GM19455 (cell line): ENCODE results near the gene RPL38.
A peak's percentile ranks its signal among the peaks of the same experiment; 100 is the strongest.

ENCODE experiments used
- ATAC-seq: cut with Tn5 transposase; IDR thresholded peaks from one replicate; pipeline ENCODE4 v1.9.1; 2021; ENCODE audit not compliant: unreplicated experiment

Gene RPL38

DNA sequence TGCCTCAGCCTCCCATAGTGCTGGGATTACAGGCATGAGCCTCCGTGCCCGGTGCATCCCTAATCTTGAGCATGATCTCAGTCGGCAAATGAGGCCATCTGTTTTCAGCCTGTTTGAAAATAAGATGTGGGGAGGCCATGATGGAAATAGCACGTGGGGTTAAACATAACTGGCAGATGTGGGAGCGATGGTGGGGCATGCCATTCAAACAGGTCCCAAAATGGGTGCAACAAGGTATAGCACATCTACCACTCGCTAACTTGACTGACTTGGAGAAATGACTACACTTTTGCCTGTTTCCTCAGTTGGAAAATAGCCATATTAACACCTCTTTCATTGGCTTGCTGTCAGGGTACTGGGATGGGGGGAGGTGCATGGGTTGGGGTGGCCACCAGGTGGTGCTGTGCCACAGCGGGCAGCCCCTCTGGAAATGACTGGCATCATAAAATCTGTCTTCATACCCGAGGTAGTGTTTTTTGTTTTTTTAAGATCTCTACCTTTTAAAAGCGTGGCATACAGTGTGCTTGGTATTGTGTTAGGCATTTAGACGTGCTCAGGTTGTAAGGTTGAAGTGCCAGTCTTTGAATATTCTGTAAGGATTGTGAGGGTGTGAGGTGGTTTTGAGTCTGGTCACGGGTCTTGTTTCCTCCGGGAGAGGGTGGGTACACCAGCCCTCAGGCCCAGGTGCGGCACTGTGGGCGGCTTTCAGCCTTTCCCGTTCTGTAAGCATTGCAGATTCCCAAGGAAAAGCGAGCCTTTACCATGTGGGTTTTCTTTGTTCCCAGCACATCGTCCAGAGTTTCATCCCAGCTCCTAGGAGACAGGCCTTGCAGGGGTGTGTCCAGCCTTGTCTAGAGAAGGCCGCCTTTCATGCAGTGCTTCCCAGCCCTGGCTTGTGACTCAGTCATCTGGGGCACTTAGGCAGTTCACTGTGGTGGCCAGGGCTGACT, 7.0 kb downstream of the RPL38 start:
- no peak for ATAC-seq

DNA sequence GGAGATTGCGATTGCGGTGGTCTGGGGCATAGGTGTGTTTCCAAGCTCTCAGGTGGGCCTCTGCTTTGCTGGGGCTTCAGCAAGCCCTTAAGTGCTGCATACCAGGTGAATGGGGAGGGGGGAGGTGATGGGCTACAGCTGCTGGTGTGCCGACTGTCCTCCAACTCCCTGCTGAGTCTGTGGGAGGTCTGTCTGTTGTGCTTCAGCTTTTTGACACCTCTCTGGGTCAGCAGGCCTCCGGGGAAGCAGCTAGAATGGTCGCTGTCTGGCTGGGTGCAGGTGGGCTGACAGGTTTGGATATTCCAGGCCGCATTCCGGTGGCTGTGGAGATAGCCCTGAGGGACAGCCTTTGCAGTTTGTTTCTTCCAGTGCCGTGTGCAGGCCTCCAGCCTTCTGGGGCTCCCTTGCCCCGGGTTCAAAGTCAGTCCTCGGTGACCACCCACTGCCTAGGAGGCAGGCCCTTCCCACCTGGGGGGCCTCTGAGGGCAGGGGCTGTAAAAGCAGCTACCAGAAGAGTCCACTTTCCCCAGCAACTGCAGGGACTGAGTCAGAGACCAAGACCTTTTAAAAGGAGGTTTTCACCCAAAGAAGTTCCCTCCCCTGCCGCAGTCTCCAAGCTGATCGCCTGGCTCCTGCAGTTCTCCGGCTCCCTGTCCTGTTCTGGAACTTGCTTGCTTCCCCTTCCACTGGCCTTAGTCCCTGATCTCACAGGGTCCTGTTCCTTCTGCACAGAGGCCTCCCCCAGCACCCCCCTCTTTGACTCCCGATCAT, 7.8 kb downstream of the RPL38 start:
- ATAC-seq: no peak

DNA sequence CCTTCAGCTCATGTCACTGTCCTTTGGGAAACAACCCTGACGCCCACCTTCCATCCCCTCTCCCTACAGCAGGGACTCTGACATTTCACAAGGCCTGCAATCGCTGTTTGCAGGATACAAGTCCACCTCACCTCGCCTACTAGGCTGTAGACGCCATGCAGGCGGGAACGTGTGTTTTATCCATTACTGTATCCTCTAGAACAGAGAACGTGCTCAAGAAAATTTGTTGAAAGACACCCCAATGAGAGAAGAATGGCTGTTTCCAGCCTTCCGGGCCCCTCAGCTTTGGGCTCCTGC, 8.4 kb downstream of the RPL38 start:
- ATAC-seq: no peak

DNA sequence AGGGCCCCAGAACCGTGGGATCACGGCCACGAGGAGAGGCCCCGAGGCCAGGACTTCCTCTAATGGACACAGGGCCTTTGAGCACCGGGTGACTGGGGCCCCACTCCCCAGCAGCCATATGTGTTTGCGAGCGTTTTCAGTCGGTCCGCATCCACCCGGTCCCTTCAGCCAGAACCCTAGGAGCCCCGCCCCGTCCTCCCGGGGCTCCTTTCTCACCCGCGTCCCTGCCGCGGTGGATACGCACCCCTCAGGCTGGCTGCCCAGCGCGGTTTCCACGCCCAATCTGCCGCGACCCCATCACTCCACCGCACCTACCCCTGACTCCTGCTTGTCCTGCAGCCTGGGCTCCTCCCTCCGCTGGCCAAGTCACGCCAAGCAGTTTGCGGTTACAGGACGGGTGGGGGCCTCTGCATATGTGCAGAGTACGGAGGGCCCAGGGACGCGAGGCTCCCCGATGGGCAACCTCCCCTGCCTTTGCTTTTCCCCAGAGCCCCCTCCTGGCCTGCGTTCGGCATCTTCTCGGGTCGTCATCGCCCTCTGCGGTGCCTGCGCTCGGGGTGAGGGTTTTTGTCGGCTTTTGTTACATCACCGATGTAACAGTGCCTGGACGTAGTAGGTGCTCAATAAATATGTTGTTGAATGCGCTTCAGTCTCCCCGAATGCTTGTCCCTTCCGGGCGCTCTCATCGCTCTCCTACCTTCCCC, 8.9 kb downstream of the RPL38 start:
- peak; percentile 7 for ATAC-seq

DNA sequence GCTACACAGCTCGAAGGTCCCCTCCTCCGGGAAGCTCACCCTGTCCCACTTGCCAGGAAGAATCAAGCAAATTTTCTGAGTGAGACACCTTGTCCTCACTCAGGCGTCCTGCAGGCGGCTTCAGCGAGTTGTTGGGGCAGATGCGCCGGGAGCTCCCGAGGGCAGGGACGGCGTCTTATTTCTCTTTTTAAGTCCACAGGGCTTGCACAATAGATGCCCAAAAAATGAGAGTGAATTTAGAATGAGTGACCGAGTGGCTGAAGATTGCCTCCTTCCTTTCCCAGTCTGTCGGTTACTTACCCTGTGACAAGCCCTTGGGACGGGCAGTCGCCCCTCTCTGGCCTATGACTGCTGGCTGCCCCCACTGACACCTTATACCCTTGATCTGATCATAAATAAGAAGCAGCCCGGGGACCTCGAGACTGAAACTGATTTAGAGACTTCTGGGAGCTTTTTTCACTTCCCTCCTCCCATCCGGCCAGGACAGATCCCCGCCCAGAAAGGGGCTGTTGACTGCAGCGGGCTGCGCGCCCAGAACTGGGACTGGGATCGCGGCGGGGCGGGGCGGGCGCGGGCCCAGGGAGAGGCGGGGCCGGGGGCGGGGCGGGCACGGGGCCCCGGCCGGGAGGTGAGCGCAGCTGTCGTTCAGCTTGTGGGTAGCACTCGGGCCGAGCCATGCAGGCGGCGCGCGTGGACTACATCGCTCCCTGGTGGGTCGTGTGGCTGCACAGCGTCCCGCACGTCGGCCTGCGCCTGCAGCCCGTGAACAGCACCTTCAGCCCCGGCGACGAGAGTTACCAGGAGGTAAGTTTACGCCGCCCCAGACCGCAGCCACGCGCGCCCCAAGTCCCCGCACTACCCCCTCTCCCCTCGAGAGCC, 9.7 kb downstream of the RPL38 start, which contains the start of gene TTYH2:
Gene TTYH2 (plus strand): TSS at position 659 of the 879 bp plus-strand sequence. CDS start 17 bp downstream, at position 676.
- ATAC-seq: peak; percentile 64

DNA sequence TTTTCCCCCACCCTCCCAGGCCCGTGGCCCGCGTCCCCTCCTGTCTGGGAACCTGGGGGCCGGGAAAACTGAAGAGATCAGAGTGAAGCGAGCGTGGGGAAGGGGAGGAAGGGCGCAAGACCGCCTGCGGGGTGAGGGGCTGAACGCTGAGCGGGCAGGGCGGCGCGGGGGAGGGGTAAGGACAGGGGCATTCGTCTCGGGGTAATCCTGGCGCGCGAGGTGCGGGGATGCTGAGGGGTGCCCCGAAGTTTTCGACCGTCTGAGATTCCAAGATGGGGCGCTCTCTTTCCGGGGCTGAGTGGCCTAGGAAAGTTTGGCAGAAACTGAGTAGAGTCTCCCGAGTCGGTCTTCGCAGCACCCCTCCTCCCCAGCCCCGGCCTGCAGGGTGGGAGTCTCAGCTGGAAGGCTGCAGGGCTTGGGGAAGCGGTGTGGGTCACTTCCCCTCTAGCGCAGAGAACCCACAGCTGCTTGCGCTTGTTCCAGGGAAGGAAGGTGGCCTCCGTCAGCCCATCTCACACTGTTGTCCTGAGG, 10.4 kb downstream of the RPL38 start:
- no peak for ATAC-seq

DNA sequence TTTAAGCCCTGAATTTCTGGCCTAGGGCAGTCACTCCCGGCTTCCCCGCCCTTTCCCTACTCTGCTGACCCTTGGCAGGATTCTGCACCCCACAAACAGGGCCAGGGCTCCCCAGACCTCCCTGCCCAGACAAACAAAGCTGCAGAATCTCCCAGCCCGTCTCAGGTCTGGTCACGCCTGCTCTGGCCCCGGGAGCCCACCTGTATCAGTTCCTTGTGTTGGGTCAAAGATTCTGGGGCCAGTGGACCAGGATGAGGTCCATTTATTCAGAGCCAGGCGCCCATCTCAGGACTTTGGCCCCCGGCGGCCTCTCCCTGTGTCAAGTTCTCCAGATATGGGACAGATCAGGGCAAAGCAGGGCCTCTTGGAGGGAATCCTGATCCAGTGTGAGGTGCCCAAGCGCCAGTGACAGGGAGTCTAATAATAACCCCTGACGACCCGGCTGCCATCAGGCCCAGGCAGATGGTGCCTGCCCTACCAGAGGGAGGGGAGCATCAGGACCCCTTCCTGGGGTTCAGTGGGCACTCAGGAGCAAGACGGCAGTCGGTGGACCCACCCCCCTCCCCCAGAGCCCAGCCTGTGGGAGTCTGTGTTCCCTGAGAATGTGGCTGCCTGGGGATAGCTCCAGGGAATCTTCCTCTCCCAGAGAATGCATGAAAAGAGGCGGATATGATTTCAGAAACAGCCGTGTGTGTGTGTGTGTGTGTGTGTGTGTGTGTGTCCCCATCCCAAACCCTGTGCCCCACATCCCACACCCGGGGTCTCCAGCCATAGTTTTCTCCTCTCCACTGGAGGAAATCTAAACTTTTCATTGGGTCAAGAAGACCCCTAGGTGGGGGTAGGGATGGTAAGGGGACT, 11.2 kb downstream of the RPL38 start:
- ATAC-seq: no peak

DNA sequence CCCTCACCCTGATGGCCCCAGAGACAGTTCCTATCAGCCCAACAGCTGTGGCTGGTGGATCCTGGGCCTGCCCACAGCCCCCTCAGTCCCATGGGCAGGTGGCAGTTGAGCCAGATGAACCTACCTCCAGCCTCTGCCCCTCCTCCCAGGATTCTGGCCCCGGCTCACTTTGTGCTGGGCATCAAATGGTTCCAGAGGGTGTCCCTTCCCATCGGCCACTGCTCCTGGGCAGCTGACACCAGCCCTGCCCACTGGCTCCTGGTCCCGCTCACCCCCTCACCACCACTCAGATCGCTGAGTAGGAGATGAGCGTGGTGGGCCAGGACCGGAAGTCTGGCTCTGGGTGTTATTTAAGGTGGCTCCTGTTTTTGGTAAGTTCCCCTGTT, 11.9 kb downstream of the RPL38 start:
- no peak for ATAC-seq

DNA sequence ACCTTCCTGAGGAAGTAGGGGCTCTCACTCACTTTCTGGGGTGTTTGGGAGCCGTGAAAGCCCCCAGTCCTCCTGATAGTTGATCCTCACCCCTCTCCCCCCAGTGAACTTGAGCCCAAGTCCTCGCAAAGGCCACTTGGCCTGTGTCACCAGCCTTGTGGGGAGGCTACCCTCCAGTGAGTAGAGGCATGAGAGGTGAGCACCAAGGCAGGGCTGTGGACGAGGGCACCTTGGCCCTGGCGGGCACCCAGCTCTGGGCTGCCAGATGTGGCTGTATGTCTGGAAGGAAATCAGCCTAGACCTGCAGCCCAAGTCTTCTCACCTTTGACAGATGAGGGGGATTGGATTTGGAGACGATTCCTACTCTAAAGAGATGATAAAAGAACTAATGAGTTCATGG, 13.0 kb downstream of the RPL38 start:
- no peak for ATAC-seq

DNA sequence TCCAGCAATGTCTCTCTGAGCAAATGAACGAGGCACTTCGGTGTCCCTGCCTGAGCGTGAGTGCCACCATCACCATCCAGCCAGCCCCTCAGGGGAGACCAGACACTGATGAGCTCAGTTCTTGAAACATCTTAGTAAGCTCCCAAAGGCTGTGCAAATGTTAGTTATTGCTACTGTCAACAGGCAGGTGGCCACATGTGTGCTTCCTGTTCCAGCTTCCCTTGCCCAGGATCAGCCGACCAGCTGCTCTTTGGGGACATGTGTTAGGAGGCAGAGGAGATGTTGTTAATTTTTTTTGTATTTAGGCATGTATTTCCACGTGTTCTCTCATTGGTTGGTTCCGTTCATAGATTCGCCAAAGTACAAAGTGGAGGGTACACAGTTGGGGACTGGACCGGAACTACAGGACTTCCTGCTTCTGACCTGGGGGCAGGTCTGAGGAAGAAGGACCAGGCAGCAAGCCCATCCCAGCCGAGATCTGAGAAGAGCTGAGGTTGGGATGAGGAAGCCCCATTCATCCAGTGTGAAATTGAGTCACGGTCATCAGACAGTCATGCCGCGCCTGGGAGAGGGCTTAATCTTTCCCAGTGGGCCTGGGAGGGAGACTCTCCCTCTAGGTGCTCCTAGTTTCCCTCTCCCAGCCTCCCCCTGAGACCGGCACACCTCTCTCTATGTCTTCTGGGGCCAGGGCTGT, 13.7 kb downstream of the RPL38 start:
- no peak for ATAC-seq

DNA sequence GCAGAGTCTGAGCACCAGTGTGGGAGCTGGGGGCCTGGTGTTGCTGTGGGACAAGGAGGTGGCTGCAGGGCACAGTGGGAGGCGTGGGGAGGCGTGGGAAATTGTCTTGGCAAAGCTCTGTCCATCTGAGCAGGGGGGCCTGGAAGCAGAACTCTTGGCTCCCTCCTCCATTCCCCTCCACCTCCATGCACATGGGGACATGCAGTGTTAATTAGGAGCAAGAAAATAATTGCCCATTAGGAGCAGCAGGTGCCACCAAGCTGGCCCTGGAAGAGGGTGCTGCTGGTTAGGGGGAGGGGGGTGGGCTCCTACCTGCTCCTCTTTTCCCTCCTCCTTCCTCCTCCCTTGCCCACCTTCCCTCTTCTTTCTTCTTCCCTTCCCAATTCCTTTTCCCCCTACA, 14.4 kb downstream of the RPL38 start:
- ATAC-seq: no peak

DNA sequence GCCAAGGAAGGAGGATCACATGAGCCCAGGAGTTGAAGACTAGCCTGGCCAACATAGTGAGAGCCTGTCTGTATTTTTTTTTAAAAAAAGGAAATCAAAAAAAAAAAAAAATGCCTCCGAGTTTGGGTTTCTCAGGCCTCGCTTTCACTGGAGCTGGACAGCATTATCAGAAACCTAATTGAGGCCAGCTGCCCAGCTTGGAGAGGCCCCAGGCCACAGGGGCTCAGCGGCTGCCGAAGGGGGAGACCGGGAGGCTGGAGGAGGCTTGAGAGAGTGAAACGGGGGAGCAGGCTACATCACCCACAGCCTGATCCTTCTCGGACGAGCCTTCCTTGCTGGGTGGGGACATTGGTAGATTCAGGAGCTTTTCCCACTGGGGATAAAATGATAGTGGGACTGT, 15.0 kb downstream of the RPL38 start:
- no peak for ATAC-seq

DNA sequence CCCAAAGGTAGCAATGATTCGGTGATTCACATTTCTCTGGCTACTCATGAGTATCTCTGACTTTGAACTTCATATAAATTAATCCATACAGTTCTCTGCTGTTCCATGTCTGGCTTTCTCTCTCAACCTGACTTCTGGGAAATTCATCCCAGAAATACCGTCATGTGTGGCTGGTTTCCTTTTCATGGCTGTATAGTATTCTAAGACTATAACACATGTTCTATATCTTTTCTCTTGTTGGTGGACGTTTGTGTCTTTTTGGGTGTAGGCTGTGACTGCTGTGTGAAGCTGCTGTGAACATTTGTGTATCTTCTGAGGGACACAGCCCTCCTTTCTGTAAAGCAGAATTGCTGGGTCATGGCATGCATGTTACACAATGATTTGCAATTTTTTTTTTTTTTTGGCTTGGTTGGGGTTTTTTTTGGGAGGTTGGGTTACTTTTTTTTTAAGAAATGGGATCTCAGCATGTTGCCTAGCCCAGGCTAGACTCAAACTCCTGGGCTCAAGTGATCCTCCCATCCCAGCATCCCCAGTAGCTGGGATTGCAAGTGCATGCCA, 16.2 kb downstream of the RPL38 start:
- no peak for ATAC-seq

DNA sequence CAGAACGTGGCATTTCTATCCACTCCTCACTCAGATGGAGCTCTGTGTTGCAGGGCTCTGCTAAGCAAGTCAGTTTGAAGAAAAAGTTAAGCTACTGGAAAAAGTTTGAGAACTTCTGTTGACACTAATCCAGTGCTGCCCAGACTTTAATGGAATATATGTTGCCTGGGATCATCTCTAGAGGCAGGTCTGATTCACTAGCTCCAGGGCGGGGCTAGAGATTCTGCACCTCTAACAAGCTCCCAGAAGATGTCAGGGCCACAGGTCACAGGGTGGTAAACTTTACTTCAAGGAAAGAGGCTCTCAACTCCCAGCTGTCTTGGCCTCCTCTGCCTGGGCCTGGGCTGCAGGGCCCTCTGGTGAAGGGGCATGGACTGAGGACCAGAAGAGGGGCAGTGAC, 16.7 kb downstream of the RPL38 start:
- ATAC-seq: no peak

DNA sequence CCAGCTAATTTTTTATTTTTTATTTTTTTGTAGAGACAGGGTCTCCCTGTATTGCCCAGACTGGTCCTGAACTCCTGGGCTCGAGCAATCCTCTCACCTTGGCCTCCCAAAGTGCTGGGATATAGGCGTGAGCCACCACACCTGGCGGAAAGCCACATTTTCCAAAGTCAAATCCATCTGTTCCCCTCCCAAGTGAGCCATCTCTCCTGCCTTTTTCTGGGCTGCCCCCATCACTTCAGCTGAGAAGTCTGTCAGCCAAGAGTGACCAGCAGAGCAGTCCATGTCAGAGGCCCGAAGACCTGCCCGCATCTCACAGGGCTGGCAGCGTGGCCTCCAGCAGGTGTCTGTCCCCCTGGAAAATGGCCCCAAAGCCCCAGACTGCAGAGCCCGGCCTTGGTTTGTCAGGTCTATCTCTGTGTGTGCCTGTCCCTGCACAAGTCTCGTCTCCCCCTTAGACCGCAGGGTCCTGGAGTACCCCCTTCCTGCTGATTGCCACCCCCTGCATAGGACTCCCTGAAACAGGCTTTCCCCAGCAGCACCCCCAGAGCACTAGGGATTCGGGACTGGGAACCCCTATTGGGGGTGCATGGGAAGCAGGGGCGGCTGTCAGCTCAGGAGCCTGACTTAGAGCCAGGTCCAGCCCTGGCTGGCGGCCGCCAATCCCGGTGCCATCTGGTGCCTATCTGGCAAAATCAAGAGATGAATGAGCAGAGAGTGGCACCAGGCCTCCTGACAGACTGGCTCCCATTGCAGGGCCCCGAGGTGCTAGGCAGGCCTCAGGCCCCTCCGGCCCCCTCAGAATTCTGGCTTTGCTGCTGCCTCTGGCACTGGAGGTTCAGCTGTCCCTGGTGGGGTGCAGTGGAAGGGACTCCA, 17.7 kb downstream of the RPL38 start:
- ATAC-seq: no peak

DNA sequence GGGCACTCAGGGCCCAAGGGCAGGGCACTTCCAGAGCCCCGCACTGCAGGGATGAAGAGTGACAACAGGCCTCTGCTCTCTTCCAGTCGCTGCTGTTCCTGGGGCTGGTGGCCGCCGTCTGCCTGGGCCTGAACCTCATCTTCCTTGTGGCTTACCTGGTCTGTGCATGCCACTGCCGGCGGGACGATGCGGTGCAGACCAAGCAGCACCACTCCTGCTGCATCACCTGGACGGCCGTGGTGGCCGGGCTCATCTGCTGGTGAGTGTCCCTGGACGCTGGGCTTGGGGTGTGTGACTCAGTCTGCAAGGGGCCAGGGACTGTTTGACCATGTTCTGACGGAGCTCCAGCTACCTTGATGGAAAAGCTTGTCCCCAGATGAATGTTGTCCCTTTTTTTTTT, 18.9 kb downstream of the RPL38 start:
- ATAC-seq: no peak

DNA sequence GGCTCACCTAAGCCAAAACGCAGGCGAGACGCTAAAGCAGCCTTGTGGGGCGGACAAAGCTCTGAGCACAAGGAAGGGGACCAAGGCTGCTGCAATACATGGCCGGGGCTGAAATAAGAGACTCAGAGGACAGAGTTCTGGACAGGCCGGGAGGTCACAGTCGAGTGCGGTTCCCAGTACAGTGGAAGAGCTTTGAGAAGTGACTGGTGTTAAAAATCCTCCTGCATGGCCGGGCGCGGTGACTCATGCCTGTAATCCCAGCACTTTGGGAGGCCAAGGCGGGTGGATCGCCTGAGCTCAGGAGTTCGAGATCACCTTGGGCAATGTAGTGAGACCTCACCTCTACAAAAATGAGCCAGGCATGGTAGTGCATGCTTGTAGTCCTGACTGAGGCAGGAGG, 20.4 kb downstream of the RPL38 start:
- no peak for ATAC-seq
